Astrocyte of the spinal cord (primary cell): ENCODE measurements around the gene PMM1.
"Not testable (repeated sequence)": the region's sequence is repeated elsewhere in the genome, so short reads cannot be mapped to it uniquely, and the experiment has no call there.

Source experiments
- DNase-seq: peaks from one replicate; pipeline ENCODE4 v3.0.0; 2011; ENCODE audit warnings: low read depth, low spot score
- H3K4me3 ChIP-seq: 2 replicates; pipeline ENCODE4 v1.5.1; 2011; ENCODE audit warnings: low read depth, mild to moderate bottlenecking, low read length, moderate library complexity
- CTCF ChIP-seq: IDR thresholded peaks from 2 replicates; pipeline ENCODE4 v1.5.1; 2012; ENCODE audit warnings: low read depth, mild to moderate bottlenecking, low read length, inconsistent platforms
- in situ Hi-C: cut with HindIII; loops from 2 replicates; pipeline ENCODE4 v1.10.0; 2017; ENCODE audit warnings: low sequenced_read_pairs

PMM1 gene

GRCh38 chr22:41560095-41560471, 29.6 kb downstream of the PMM1 start:
- peak overlapping the region; percentile 53 for H3K4me3 ChIP-seq
- no peak for DNase-seq
- in situ Hi-C loops: no loop called here
- no peak for TF ChIP-seq CTCF

- DNase-seq, in situ Hi-C loops, H3K4me3 ChIP-seq: not testable (repeated sequence)
Measured at GRCh38 chr22:41558241-41558630, 31.4 kb downstream of the PMM1 start.

GRCh38 chr22:41557401-41558240, 32.0 kb downstream of the PMM1 start:
- no peak overlapping the region for H3K4me3 ChIP-seq
- no peak for TF ChIP-seq CTCF
- in situ Hi-C loops: no loop called here
- DNase-seq: peak; percentile 87

- H3K4me3 ChIP-seq: no peak overlapping the region
- no peak for DNase-seq
- in situ Hi-C loops: no loop called here
- no peak for TF ChIP-seq CTCF
Measured at GRCh38 chr22:41556561-41556960, 33.1 kb downstream of the PMM1 start.

GRCh38 chr22:41555325-41555982, 34.2 kb downstream of the PMM1 start:
- DNase-seq: no peak
- H3K4me3 ChIP-seq: no peak overlapping the region
- TF ChIP-seq CTCF: no peak
- in situ Hi-C loops: no loop called here

GRCh38 chr22:41551877-41552582, 37.6 kb downstream of the PMM1 start:
- H3K4me3 ChIP-seq: no peak overlapping the region
- no peak for DNase-seq
- in situ Hi-C loops: no loop called here
- no peak for TF ChIP-seq CTCF

- in situ Hi-C loops: no loop called here
- no peak overlapping the region for H3K4me3 ChIP-seq
- TF ChIP-seq CTCF: no peak
- no peak for DNase-seq
Measured at GRCh38 chr22:41550952-41551491, 38.6 kb downstream of the PMM1 start.
